GM18517 (cell line): Measurements from ENCODE around the gene FGF22.
"Not testable (repeated sequence)": the region's sequence is repeated elsewhere in the genome, so short reads cannot be mapped to it uniquely, and the experiment has no call there.

ENCODE experiments used
- ATAC-seq: cut with Tn5 transposase; IDR thresholded peaks from one replicate; pipeline ENCODE4 v1.9.1; 2021; ENCODE audit warnings: mild to moderate bottlenecking, moderate library complexity; ENCODE audit not compliant: unreplicated experiment

The FGF22 gene

GRCh38 chr19:658059-658839 lies 18.6 kb downstream of the FGF22 start:
- ATAC-seq: no peak

DNA sequence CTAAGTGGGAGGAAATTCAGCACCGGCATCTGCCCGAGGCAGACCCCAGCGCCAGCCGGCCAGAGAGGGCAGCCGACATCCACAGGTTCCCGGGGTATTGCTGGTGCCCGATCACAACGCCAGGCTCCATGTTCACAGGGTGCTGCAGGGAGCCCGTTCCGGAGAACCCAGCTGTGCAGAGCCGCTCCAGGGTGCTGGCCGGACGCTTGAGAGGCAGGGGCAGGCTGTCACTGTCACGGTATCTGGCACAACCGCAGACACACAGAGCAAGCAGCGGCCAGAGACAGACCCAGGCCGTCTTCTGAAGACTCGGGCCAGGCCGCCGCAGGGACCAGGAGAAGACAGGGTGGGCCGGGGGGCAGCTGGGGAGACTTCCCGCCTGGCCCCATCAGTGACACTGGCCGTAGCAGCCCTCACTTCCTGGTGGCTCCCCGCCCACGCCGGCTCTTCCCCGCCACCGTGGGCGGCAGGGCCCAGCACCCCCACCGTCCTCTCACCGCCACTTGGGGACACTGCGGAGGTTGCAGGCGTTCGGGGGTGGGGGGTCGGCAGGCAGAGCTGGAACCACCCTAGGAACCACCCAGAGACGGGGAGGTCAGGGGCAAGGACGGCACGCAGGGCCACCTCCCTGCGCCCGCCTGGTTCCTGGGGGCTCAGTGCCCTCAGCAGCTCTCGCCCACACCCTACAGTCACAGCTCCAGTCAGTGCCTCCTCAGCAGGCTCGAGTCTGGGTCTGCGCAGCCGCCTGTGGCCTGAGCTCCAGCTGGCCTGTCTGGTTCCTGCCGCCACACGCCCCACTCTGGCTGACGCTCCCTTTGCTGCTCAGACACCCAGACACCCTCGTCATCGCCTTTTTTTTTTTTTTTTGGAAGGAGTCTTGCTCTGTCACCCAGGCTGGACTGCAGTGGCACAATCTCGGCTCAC lies 19.5 kb downstream of the FGF22 start:
- ATAC-seq: no peak

DNA sequence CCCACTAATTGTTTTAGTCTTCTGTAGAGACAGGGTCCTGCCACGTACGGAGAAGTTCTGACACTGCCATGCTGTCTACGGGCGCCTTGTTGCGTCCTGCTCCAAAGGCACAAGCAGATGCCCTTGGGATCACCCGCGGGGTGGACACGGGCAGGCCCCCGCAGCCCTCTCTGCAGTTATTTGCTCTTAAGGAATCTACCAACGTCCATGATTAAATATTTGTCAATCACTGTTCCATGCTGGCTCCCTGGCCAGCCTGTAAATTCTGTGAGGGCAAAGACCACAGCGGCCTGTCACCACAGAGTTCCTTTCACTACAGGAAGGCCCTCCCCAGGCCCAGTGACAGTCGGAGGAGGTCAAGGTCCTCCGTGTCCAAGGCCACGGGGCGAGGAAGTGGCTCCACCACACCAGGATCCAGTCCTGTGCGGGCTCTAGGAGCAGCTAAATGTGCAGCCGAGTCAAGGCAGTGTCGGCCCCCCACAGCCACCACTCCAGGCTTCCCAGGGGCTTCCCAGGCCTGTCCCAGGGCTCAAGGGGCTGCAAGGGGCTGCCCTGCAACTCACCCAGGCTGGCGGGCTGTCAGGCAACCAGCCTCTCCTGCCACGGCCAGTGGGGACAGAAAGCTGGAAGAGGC lies 21.2 kb downstream of the FGF22 start:
- ATAC-seq: no peak

DNA sequence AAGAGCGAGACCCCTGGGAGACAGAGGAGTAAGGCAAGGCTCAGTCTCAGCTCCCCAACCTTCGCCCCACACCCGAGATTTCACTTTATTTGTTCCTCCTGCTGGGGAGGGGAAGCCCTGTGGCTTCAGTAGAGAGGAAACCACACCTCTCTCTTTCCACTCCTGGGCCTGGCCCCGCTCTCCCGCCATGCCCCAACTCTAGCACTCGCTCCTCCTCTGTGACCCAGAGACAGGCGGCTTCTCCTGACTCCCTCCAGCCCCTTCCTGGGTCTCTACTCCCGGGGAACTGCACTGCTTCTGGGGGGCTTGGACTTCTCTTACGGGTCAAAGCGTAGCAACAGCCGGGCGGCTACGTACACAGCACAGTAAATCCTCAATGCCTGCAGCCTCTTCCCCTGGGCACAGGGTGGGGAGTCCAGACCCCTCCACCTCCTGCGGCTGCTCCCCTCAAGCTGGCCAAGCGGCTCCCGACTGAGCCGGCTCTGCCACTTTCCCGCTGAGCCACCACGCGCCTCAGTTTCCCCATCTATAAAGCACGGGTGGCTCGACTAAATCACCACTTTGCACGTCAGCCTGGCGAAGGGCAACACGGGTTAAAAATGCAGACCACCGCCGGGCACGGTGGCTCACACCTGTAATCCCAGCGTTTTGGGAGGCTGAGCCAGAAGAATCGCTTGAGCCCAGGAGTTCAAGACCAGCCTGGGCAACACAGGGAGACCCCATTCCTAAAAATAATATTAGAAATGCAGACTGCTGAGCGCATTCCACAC lies 21.9 kb downstream of the FGF22 start:
- no peak for ATAC-seq

DNA sequence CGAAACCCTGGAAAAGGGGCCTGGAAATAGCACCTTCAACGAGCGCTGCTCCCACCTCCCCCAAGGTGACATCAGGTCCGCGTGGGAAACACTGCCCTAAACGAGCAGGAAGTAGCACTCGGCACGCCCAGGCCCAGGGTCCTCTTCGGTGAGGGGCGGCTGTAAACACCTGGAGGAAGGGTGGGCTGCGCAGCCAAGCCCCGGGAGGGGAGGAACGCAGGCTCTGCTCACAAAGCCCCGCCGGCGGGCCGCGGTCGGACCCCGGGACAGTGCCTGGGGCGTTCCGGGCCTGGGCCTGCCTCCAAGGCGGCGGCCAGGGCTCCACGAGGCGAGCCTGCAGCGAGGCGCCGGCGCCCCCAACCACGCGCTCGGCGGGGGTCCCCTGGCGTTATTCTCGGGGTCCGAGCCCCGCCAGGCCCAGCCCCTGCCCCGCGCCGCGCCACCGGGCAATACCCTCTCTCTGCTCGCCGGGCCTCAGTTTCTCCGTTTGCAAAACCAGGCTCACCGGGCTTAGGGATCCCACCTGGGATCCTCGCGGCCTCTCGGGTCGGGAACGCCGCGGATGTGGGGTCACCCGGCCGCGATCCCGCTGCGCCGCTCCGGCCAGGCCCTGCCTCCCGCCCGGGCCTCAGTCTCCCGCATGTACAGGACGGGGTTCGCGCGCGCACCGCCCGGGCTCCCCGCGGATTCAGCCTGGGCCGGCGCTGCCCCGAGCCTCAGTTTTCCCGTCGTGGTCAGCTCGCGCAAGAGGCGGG lies 22.7 kb downstream of the FGF22 start:
- peak; percentile 8 for ATAC-seq

DNA sequence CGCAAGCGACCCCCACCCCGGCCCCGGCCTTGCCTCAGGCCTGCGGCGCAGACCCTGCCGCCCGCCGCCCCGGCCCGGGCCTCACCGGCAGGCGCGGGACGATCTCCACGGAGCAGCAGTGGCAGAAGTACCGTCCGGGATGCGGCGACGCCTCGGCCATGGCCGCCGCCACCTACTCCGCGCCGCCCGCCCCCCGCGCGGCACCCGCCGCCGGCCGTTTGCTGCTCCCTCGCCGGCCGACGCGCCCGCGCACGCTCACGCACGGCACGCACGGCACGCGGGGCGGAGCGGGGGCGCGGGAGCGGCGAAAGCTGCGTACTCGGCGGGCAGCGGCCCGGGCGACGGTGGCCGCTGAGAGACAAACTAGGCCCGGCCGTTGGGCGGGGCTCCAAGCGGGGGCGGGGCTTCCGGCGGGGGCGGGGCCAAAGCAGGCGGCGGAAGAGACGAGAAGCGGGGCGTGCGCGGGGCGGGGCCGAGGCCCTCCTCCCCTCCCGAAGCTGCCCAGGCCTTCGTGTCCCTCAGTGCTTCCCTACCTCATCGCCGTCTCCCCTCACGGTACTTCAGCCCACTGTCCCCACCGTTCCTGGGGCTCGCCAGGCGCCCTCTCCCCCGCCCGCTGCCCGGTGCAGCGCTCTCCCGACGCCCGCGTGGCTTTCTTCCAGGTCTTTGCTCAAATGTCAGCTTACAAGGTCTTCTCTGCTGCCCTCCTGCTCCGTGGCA lies 23.4 kb downstream of the FGF22 start, which contains the start of gene RNF126:
TSS of gene RNF126 (minus strand) at position 253 of the 720 bp plus-strand sequence. CDS start at position 160, 93 bp downstream.
- peak; percentile 48 for ATAC-seq

GRCh38 chr19:663682-664117 lies 24.0 kb downstream of the FGF22 start:
- ATAC-seq: no peak

GRCh38 chr19:664913-665443 lies 25.3 kb downstream of the FGF22 start:
- ATAC-seq: no peak

GRCh38 chr19:666985-667573 lies 27.4 kb downstream of the FGF22 start:
- not testable (repeated sequence) for ATAC-seq

DNA sequence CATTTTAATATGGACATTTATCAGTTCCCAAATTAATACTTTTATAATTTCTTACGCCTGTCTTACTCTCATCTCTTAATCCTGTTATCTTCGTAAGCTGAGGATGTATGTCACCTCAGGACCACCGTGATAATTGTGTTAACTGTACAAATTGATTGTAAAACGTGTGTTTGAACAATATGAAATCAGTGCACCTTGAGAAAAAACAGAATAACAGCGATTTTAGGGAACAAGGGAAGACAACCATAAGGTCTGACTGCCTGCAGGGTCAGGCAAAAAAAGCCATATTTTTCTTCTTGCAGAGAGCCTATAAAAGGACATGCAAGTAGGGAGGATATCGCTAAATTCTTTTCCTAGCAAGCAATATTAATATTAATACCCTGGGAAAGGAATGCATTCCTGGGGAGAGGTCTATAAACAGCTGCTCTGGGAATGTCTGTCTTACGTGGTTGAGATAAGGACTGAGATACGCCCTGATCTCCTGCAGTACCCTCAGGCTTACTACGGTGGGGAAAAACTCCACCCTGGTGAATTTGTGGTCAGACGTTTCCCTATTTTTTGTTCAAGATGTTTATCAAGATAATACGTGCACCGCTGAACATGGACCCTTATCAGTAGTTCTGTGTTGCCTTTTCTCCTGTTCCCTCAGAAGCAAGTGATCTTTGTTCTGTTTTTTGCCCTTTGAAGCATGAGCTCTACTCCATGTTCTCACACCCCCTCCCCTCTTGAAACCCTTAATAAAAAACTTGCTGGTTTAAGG lies 29.2 kb downstream of the FGF22 start:
- not testable (repeated sequence) for ATAC-seq

DNA sequence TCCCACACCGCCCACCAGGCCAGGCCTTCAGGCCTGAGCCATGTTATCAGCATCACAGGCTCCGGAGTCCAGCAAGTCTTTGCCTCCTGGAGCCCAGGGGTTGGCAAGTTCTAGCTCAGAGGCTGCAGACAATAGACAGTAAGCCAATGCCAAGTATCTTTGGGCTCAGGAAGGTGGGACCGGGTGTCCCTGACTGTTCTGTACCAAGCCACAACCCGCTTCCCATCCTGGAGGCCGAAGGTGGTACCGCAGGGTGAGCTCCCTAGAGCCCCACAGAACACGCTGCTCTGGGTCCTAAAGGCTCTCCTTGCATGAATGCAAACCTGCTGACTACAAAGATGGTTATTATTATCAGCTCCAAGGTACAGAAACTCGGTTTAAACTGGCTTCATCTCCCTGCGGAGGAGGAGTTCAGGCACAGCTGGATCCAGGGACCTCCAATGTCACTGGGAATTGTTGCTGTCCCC lies 31.0 kb downstream of the FGF22 start:
- ATAC-seq: no peak

DNA sequence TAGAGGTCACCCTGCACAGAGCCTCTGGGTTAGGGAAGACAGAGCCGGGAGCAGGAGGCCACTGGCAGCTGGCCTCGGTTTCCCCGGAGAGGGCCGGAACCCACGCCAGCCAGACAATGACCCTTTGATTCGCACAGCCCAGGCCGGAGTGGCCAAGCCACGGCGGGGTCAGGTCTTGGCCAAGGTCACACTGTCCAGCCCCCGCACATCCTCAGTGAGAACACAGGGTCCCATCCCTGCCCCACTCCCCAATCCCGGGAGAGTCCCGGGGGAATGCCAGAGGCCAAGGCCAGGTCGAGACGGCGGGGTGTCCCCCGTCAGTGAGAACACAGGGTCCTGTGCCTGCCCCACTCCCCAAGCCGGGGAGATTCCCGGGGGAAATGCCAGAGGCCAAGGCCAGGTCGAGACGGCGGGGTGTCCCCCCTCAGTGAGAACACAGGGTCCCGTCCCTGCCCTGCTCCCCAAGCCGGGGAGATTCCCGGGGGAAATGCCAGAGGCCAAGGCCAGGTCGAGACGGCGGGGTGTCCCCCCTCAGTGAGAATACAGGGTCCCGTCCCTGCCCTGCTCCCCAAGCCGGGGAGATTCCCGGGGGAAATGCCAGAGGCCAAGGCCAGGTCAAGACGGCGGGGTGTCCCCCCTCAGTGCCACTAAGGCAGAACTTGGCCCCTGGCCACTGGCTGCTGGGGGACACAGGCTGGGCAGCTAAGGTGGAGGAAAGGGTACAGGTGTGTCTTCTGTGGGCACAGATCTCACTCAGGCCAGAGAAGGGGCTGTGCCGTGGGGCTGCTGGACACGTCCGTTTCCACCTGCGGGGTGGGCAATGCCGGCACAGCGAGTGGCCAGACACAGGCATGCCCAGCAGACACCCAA lies 34.8 kb downstream of the FGF22 start:
- ATAC-seq: no peak

DNA sequence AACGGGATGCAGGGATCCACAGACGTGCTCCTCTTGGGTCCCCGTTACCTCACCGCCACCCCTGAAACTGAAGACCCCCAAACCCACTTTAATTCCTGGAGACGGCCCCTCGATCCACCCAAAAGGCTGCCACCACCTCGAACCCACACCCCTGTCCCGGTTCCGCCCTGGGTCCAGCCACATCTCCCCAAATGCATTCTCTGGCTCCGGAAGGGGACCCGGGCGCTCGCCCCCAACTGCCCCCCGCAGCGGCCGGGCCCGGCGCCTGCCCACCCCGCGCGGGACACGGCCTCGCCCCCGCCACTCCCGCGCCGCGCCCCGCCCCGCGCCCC lies 36.3 kb downstream of the FGF22 start:
- ATAC-seq: no peak

DNA sequence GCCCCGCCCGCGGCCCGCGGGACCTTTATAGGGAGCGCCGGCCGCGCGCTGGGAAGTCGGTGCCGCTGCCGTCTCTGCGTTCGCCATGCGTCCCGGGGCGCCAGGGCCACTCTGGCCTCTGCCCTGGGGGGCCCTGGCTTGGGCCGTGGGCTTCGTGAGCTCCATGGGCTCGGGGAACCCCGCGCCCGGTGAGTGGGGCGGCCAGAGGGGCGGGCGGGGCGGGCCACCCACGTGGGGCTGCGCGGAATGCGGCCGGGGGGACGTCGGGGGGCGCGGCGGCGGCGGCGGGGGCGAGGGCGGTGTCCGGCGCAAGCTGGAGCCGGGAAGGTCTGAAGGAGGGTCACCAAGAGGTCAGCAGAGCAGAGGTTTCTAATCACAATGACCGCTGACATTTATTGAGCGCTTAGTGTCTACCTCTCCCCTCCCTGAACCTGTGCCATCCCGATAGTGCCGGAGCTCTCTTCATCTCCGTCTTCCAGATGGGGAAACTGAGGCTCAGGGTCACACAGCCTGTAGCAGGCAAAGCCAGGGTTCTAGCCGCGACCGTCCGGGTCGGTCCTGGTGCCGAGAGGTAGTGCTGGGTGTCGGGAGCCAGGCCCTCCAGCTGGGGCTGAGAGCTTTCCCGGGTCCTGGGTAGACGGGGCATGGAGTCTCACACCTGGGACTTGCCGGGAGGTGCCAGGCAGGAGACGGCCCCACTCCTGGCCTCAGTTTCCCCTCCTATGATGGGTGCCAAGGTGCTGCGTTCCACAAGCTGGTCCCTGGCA lies 36.8 kb downstream of the FGF22 start, which contains the start of gene FSTL3:
TSS of gene FSTL3 (plus strand) at position 54 of the 767 bp plus-strand sequence. CDS start at position 86, 32 bp downstream.
- ATAC-seq: no peak

DNA sequence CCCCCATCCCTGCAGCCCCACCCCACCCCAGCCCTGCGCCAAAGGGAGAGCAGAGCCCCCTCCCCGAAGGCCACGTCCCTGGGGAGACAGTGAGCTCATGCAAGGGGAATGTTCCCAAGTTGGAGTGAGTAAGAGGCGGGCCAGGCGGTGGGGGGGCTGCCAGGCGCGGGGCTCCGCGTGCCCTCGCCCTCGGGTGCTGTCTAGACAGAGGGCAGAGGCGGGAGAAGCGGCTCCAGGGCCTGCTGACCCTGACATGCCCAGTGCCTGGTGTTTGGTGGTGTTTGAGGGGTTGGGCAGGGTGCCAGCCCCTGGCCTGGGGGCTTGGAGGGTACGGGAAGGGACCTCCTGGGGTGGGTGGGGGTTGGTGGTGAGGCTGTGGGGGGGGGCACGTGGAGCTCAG lies 37.5 kb downstream of the FGF22 start:
- ATAC-seq: no peak
